ENCODE data around the gene ATP1A4. TPM values are rescaled to one million over a fixed set of nuclear protein-coding genes. Genes with fewer than 3 reads are reported as not detected.
A peak's percentile ranks its signal among the peaks of the same experiment; 100 is the strongest.

The ATP1A4 gene
- total RNA-seq, 1 donor from 2014 or later = not detected

- H3K27me3 ChIP-seq = no peaks in the 10 kb centered on the region
- H3K4me3 ChIP-seq = no peak overlapping the region
- H3K4me1 ChIP-seq = peaks cover 3 to 42% of the 10 kb centered on the region in 2 donors
- peaks cover 39 to 66% of the 10 kb centered on the region in 2 donors for H3K36me3 ChIP-seq
- DNase-seq (ENCODE audit: low spot score in 2 of 2) = no peak
- H3K9me3 ChIP-seq = no peaks in the 10 kb centered on the region
- peak overlapping the region; percentile 94 to 98 for H3K27ac ChIP-seq
- intact Hi-C loops (cut with DNase I) = no loop called here
- no peak for TF ChIP-seq CTCF (IDR thresholded peaks at IDR 0.05)
These were observed 59.8 kb downstream of the ATP1A4 start for GRCh38 chr1:160211046-160211790.

- Histone ChIP-seq H3K4me1 (peaks cover 3 to 34% of the 10 kb centered on the region in 2 donors), H3K36me3 (peaks cover 39 to 77% of the 10 kb centered on the region in 2 donors), H3K27ac (no peak overlapping the region), H3K27me3 (no peaks in the 10 kb centered on the region), H3K4me3 (no peak overlapping the region), H3K9me3 (no peaks in the 10 kb centered on the region)
- intact Hi-C loops (cut with DNase I) = no loop called here
- no peak for TF ChIP-seq CTCF (IDR thresholded peaks at IDR 0.05)
- DNase-seq (ENCODE audit: low spot score in 2 of 2) = no peak
These were observed 63.2 kb downstream of the ATP1A4 start for GRCh38 chr1:160214481-160215140.

- peak overlapping the region; percentile 23 to 79 for H3K27ac ChIP-seq
- no peaks in the 10 kb centered on the region for H3K9me3 ChIP-seq
- intact Hi-C loops (cut with DNase I) = no loop called here
- H3K4me1 ChIP-seq = peaks cover 0 to 21% of the 10 kb centered on the region in 2 donors
- no peak for TF ChIP-seq CTCF (IDR thresholded peaks at IDR 0.05)
- no peaks in the 10 kb centered on the region for H3K27me3 ChIP-seq
- H3K4me3 ChIP-seq = no peak overlapping the region
- peaks cover 47 to 76% of the 10 kb centered on the region in 2 donors for H3K36me3 ChIP-seq
- no peak for DNase-seq (ENCODE audit: low spot score in 2 of 2)
These were observed 64.9 kb downstream of the ATP1A4 start for GRCh38 chr1:160216301-160216700.

GRCh38 chr1:160217481-160218051, 66.2 kb downstream of the ATP1A4 start:
- TF ChIP-seq CTCF (IDR thresholded peaks at IDR 0.05) = no peak
- DNase-seq (ENCODE audit: low spot score in 2 of 2) = peak in 1 of 2 donors; percentile 72
- peaks cover 47 to 76% of the 10 kb centered on the region in 2 donors for H3K36me3 ChIP-seq
- no peaks in the 10 kb centered on the region for H3K27me3 ChIP-seq
- intact Hi-C loops (cut with DNase I) = loop anchor here (2.0 kb wide), 1 partner anchor 13 kb away; the partner anchor contains the start of gene PEA15
- H3K4me3 ChIP-seq = peak overlapping the region in 1 of 2 donors; percentile 9
- H3K27ac ChIP-seq = peak overlapping the region; percentile 79 to 89
- H3K9me3 ChIP-seq = no peaks in the 10 kb centered on the region
- H3K4me1 ChIP-seq = peaks cover 0 to 21% of the 10 kb centered on the region in 2 donors

GRCh38 chr1:160219062-160219929, 67.9 kb downstream of the ATP1A4 start:
- Histone ChIP-seq H3K4me1 (peaks cover 0 to 21% of the 10 kb centered on the region in 2 donors), H3K27ac (peak overlapping the region; percentile 79 to 89), H3K27me3 (no peaks in the 10 kb centered on the region), H3K9me3 (no peaks in the 10 kb centered on the region), H3K36me3 (peaks cover 47 to 76% of the 10 kb centered on the region in 2 donors), H3K4me3 (no peak overlapping the region)
- DNase-seq (ENCODE audit: low spot score in 2 of 2) = peak in 1 of 2 donors; percentile 73
- peak; percentile 61 to 74 (median 65) for TF ChIP-seq CTCF (IDR thresholded peaks at IDR 0.05)
- intact Hi-C loops (cut with DNase I) = loop anchor here (1.0 to 2.0 kb wide), 3 partner anchors 14 to 118 kb away; partner anchors contain the start of gene PEA15

All from ascending aorta (tissue), 2 donors.